HUES64 (cell line): Measurements from ENCODE around the gene TPRG1.

Experiments used
- H3K27ac ChIP-seq: 2 replicates; pipeline ENCODE4 v1.7.0; 2013; ENCODE audit warnings: low read depth, low read length, inconsistent platforms
- H3K27me3 ChIP-seq: 2 replicates; pipeline ENCODE4 v1.6.1; 2013; ENCODE audit warnings: mild to moderate bottlenecking, low read length; ENCODE audit not compliant: insufficient read depth
- H3K36me3 ChIP-seq: 2 replicates; pipeline ENCODE4 v1.6.1; 2013; ENCODE audit warnings: mild to moderate bottlenecking, low read length; ENCODE audit not compliant: insufficient read depth
- H3K4me1 ChIP-seq: 2 replicates; pipeline ENCODE4 v1.6.1; 2013; ENCODE audit warnings: mild to moderate bottlenecking, low read length, moderate library complexity; ENCODE audit not compliant: insufficient read depth
- H3K4me3 ChIP-seq: 2 replicates; pipeline ENCODE4 v1.5.1; 2013; ENCODE audit warnings: mild to moderate bottlenecking, low read length, moderate library complexity
- H3K9ac ChIP-seq: 2 replicates; pipeline ENCODE4 v1.6.1; 2013; ENCODE audit warnings: mild to moderate bottlenecking, low read depth, low read length
- H3K9me3 ChIP-seq: 2 replicates; pipeline ENCODE4 v1.6.1; 2013; ENCODE audit warnings: low read depth, low read length; ENCODE audit not compliant: insufficient read depth
- WGBS: fragments of 150-250, 120-280 bp; methylation state at CpG from one replicate; pipeline ENCODE4 v1.1.7; 2013; ENCODE audit warnings: missing lambda C conversion rate; 5-methylcytosine and 5-hydroxymethylcytosine counted together

The TPRG1 gene

GRCh38 chr3:189286188-189286587, 114.4 kb downstream of the TPRG1 start:
- H3K27me3 ChIP-seq: no peaks in the 10 kb centered on the region
- peaks cover 8% of the 10 kb centered on the region for H3K4me1 ChIP-seq
- no peak overlapping the region for H3K9ac ChIP-seq
- no peaks in the 10 kb centered on the region for H3K36me3 ChIP-seq
- H3K9me3 ChIP-seq: no peaks in the 10 kb centered on the region
- no peak overlapping the region for H3K4me3 ChIP-seq
- H3K27ac ChIP-seq: no peak overlapping the region

DNA sequence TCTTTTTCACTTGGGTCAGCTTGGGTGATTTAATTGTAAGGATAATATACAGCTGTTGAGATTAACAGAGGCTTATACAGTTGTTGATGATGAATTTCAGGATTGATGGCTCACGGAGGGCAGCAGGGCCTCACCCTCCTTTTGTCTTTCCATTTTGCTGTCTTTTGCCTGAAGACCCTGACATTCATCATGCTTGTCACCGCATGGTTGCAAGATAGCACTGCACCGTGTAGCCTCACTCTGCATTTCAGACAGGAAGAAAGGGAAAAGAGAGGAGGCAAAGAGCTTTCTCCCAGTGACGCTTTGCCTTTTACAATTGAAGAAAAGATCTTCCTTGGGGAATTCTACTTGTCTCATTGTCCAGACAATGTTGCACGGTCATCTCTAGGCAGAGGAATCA, 115.1 kb downstream of the TPRG1 start:
- peaks cover 8% of the 10 kb centered on the region for H3K4me1 ChIP-seq
- WGBS: 90% methylated on average over 5 of the region's 5 CpGs

DNA sequence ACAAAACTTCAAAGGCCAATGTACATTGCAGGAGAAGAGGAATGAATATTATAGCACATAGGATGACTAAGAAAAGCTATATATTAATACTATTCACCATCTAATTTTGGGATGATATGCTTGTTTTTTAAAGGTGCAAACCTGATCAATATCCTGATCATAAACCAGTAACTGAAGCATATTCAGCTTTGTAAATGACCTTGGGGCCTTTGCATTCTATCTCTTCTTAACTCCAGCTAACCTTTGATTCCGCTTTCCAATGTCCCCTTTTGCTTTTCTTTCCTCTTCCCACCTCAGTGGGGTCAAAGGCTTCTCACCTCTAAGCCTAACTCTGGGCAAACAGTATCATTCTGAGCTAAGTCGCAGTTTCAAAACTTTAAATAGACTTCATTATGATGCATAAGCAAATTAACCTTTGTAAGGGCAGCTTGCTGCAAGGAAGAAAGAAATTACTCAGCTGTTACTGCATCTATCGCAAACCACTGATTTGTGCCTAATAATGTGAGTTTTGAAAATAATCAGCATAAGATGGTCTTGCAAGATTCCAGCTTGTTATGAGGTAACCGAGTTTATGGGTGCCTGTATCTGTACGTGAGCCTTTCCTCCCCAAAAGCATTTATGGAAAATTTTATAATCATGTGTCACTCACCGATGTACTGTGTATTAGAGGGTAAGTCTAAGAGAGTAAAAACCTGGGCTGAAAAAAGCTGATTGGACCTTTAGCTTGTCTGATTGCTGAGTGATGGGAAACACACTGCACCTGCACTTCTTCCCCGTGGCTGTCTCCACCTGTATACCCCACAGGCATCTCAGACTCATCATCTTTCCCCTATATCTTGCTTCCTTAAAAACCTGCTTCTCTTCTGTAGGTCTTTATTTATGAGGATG, 116.8 kb downstream of the TPRG1 start:
- H3K9me3 ChIP-seq: no peaks in the 10 kb centered on the region
- WGBS: 88% methylated on average over 7 of the region's 7 CpGs
- no peak overlapping the region for H3K9ac ChIP-seq
- no peaks in the 10 kb centered on the region for H3K36me3 ChIP-seq
- peaks cover 18% of the 10 kb centered on the region for H3K4me1 ChIP-seq
- H3K27me3 ChIP-seq: no peaks in the 10 kb centered on the region
- no peak overlapping the region for H3K27ac ChIP-seq
- H3K4me3 ChIP-seq: no peak overlapping the region

More for the DNA sequence above, 115.1 kb downstream of the TPRG1 start:
- H3K9me3 ChIP-seq: no peaks in the 10 kb centered on the region
- no peak overlapping the region for H3K9ac ChIP-seq
- H3K36me3 ChIP-seq: no peaks in the 10 kb centered on the region
- no peak overlapping the region for H3K27ac ChIP-seq
- no peaks in the 10 kb centered on the region for H3K27me3 ChIP-seq
- no peak overlapping the region for H3K4me3 ChIP-seq

GRCh38 chr3:189289251-189289650, 117.5 kb downstream of the TPRG1 start:
- Histone ChIP-seq H3K27ac (no peak overlapping the region), H3K9me3 (no peaks in the 10 kb centered on the region), H3K4me3 (no peak overlapping the region), H3K9ac (no peak overlapping the region), H3K36me3 (no peaks in the 10 kb centered on the region), H3K27me3 (no peaks in the 10 kb centered on the region), H3K4me1 (peaks cover 18% of the 10 kb centered on the region)
- WGBS: 95% methylated on average over 2 of the region's 2 CpGs

DNA sequence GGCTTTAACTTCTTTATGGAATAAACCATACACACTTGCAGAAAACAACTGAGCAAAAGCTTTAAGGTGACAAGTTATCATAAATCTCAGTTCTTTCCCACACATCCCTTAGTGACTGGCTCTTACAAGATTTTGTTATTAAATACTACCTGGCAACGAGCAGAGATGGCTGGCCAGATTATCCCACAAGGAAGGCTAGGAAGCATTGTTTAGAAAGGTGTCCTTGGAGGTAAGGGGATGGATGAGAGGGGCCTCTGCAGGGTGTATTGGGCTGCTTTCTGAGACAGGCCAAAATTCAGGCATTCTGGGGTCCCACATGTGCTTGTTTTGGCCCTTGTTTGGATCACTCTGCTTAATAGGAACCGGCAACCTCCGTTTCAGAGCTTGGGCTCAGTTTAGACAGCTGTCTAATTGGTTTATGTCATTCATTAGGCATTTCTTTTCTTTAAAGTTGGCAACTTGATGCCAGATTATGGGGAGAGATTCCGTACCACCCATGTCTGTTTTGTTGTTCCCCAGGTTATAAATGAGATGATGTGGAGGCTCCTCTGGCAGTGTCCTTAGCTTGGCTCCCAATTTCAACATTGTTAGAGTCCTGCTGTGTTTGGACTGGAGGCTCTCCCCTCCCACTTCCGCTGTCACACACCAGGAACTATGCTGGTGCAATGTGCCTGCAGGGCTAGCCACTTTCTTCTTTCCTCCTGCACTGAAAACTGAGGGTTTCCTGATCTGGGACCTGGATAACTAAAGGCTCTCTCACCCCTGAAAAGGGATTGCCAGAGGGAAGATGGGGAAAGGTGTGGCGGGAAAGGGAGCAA, 121.1 kb downstream of the TPRG1 start:
- Histone ChIP-seq H3K36me3 (no peaks in the 10 kb centered on the region), H3K9ac (no peak overlapping the region), H3K4me1 (peaks cover 18% of the 10 kb centered on the region), H3K9me3 (no peaks in the 10 kb centered on the region), H3K27ac (no peak overlapping the region), H3K4me3 (no peak overlapping the region), H3K27me3 (no peaks in the 10 kb centered on the region)
- 84% methylated on average over 6 of the region's 6 CpGs for WGBS

GRCh38 chr3:189294649-189295048, 122.9 kb downstream of the TPRG1 start:
- 97% methylated on average over 5 of the region's 5 CpGs for WGBS
- Histone ChIP-seq H3K9ac (no peak overlapping the region), H3K9me3 (no peaks in the 10 kb centered on the region), H3K27me3 (no peaks in the 10 kb centered on the region), H3K36me3 (no peaks in the 10 kb centered on the region), H3K4me3 (no peak overlapping the region), H3K27ac (no peak overlapping the region), H3K4me1 (peaks cover 10% of the 10 kb centered on the region; the same call in 1 of the 2 replicates)

- Histone ChIP-seq H3K4me1 (peaks cover 10% of the 10 kb centered on the region; the same call in 1 of the 2 replicates), H3K27me3 (no peaks in the 10 kb centered on the region), H3K4me3 (no peak overlapping the region), H3K27ac (no peak overlapping the region), H3K9me3 (no peaks in the 10 kb centered on the region), H3K36me3 (no peaks in the 10 kb centered on the region), H3K9ac (no peak overlapping the region)
- 93% methylated on average over 3 of the region's 3 CpGs for WGBS
These were observed 123.3 kb downstream of the TPRG1 start for GRCh38 chr3:189295089-189295488.

GRCh38 chr3:189297932-189298331, 126.2 kb downstream of the TPRG1 start:
- no peaks in the 10 kb centered on the region for H3K9me3 ChIP-seq
- H3K27me3 ChIP-seq: no peaks in the 10 kb centered on the region
- H3K36me3 ChIP-seq: no peaks in the 10 kb centered on the region
- H3K4me1 ChIP-seq: peaks cover 10% of the 10 kb centered on the region; the same call in 1 of the 2 replicates
- H3K27ac ChIP-seq: no peak overlapping the region
- 91% methylated on average over 2 of the region's 4 CpGs for WGBS
- H3K9ac ChIP-seq: no peak overlapping the region
- H3K4me3 ChIP-seq: no peak overlapping the region

DNA sequence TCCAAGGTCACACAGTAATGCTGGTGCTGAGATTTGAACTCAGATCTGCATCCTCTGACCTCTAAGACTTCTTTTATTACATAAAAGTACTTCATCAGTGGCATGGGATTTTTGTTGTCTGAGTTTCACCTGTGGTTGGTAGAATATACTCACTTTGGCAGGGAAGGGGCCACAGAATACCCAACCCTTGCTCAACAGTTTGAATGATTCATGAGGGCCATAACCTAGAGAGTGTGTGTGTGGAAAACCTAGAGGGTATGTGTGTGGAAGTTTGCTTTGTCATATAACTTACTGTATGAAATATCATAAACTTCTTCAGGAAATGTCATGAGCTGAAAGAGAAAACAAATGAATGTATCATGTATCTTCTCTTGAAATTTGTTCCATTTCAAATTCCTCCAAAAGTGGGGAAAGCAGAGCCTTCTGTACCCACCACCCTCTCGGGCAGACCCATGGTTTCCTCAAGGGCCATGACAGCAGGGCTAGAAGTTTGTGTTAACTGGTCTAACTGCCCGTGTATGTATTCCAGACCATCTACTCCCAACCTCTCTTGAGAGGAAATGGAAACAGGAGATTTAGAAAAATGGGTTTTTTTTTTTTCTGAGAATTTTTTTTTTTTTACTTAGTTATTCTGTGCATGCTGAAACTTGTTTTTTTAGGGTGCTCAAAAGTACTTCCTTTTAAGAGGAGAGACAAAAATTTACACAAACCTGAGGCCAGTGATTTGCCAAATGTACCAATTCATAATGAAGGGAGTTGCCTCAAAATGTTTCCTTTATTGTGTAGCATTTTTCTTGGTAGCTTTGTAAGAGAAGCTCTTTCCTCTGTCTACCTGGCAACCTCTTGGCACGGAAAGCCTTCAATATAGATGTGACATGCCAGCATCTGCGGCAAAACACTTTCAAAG, 127.0 kb downstream of the TPRG1 start:
- no peaks in the 10 kb centered on the region for H3K27me3 ChIP-seq
- no peaks in the 10 kb centered on the region for H3K36me3 ChIP-seq
- no peak overlapping the region for H3K27ac ChIP-seq
- no peak overlapping the region for H3K9ac ChIP-seq
- H3K4me3 ChIP-seq: no peak overlapping the region
- WGBS: 98% methylated on average over 3 of the region's 4 CpGs
- H3K4me1 ChIP-seq: peaks cover 7% of the 10 kb centered on the region; the same call in 1 of the 2 replicates
- H3K9me3 ChIP-seq: no peaks in the 10 kb centered on the region

DNA sequence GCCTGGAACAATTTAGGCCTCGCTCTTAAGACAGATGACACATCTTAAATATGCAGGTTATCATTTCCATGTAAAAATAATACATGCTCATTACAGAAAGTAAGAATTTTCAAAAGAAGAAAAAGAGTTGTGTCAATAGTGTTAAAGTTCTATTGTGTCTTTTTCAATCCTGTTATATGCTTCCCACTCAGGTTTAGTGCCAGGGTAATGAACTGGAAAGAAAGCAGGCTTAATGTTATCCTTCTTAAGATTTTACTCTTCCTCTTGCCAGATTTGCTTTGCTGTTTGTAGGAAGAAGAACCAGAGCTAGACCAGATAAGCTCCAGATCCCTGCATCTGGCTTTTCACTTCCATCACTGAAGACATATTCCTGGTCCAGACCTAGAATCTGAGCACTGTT, 128.6 kb downstream of the TPRG1 start:
- H3K9me3 ChIP-seq: no peaks in the 10 kb centered on the region
- H3K36me3 ChIP-seq: no peaks in the 10 kb centered on the region
- no peak overlapping the region for H3K4me3 ChIP-seq
- no CpG with 5 or more reads among the region's 1 CpG for WGBS
- H3K4me1 ChIP-seq: peaks cover 24% of the 10 kb centered on the region
- H3K27ac ChIP-seq: no peak overlapping the region
- H3K9ac ChIP-seq: no peak overlapping the region
- no peaks in the 10 kb centered on the region for H3K27me3 ChIP-seq
